Progenitor cell of endocrine pancreas (in vitro differentiated cells): ENCODE data around the gene UBE2E1. TPM values are rescaled to one million over a fixed set of nuclear protein-coding genes. Genes with fewer than 3 reads are reported as not detected.

Experiments used
- DNase-seq: peaks from one replicate; pipeline ENCODE4 v3.0.0; 2021; ENCODE audit warnings: low spot score; ENCODE audit not compliant: unreplicated experiment
- H3K27ac Mint-ChIP-seq: 2 replicates; pipeline ENCODE4 v1.8.0; 2021; ENCODE audit warnings: mild to moderate bottlenecking, moderate library complexity, mixed read lengths
- H3K27me3 Mint-ChIP-seq: 2 replicates; pipeline ENCODE4 v1.8.0; 2021; ENCODE audit warnings: mixed read lengths
- H3K36me3 Mint-ChIP-seq: 2 replicates; pipeline ENCODE4 v1.8.0; 2022; ENCODE audit warnings: mixed read lengths; ENCODE audit not compliant: insufficient read depth
- H3K4me1 Mint-ChIP-seq: 2 replicates; pipeline ENCODE4 v1.8.0; 2021; ENCODE audit warnings: low read depth, mixed read lengths
- H3K4me3 Mint-ChIP-seq: 2 replicates; pipeline ENCODE4 v1.8.0; 2021; ENCODE audit warnings: low read depth, mild to moderate bottlenecking, moderate library complexity, mixed read lengths
- H3K9me3 Mint-ChIP-seq: 2 replicates; pipeline ENCODE4 v1.8.0; 2021; ENCODE audit warnings: low read depth, mixed read lengths
- CTCF ChIP-seq: fragments of 200-600 bp; sonication (generic); IDR thresholded peaks from one replicate; pipeline ENCODE4 v1.5.0; 2021; ENCODE audit warnings: antibody characterized with exemption, mild to moderate bottlenecking; ENCODE audit not compliant: unreplicated experiment
- total RNA-seq: library from RNA; stranded (reverse); gene quantifications from 2 replicates; pipeline ENCODE4 v1.2.1, GENCODE V29; 2021

The UBE2E1 gene
- total RNA-seq, 1 donor from 2014 or later: 134 TPM

- DNase-seq: no peak
- no peaks in the 10 kb centered on the region for H3K9me3 Mint-ChIP-seq
- no peak overlapping the region for H3K27ac Mint-ChIP-seq
- no peaks in the 10 kb centered on the region for H3K27me3 Mint-ChIP-seq
- peak overlapping the region; percentile 96 for H3K4me3 Mint-ChIP-seq
- H3K4me1 Mint-ChIP-seq: peaks cover 52% of the 10 kb centered on the region
- TF ChIP-seq CTCF: no peak
- peaks cover 4% of the 10 kb centered on the region for H3K36me3 Mint-ChIP-seq
Observed at GRCh38 chr3:23808525-23808924, 2.8 kb downstream of the UBE2E1 start.

GRCh38 chr3:23809294-23809693 lies 3.5 kb downstream of the UBE2E1 start:
- Mint-ChIP-seq H3K27ac (peak overlapping the region; percentile 76), H3K4me3 (peak overlapping the region; percentile 84), H3K36me3 (peaks cover 4% of the 10 kb centered on the region), H3K27me3 (no peaks in the 10 kb centered on the region), H3K4me1 (peaks cover 51% of the 10 kb centered on the region), H3K9me3 (no peaks in the 10 kb centered on the region)
- no peak for DNase-seq
- TF ChIP-seq CTCF: no peak

- TF ChIP-seq CTCF: no peak
- Mint-ChIP-seq H3K4me3 (peak overlapping the region; percentile 84), H3K27me3 (no peaks in the 10 kb centered on the region), H3K36me3 (peaks cover 4% of the 10 kb centered on the region), H3K4me1 (peaks cover 47% of the 10 kb centered on the region), H3K27ac (peak overlapping the region; percentile 99), H3K9me3 (no peaks in the 10 kb centered on the region)
- DNase-seq: no peak
Observed at GRCh38 chr3:23809840-23810342, 4.1 kb downstream of the UBE2E1 start.

GRCh38 chr3:23810343-23811184 lies 4.8 kb downstream of the UBE2E1 start:
- Mint-ChIP-seq H3K4me1 (peaks cover 46% of the 10 kb centered on the region), H3K4me3 (peak overlapping the region; percentile 92), H3K9me3 (no peaks in the 10 kb centered on the region), H3K27ac (peak overlapping the region; percentile 99), H3K36me3 (peaks cover 4% of the 10 kb centered on the region), H3K27me3 (no peaks in the 10 kb centered on the region)
- TF ChIP-seq CTCF: peak; percentile 32
- peak; percentile 53 for DNase-seq

GRCh38 chr3:23811185-23811527 lies 5.4 kb downstream of the UBE2E1 start:
- no peak for TF ChIP-seq CTCF
- Mint-ChIP-seq H3K4me3 (peak overlapping the region; percentile 92), H3K36me3 (peaks cover 5% of the 10 kb centered on the region), H3K27me3 (no peaks in the 10 kb centered on the region), H3K4me1 (peaks cover 46% of the 10 kb centered on the region), H3K27ac (peak overlapping the region; percentile 99), H3K9me3 (no peaks in the 10 kb centered on the region)
- DNase-seq: no peak
